ENCODE measurements around the gene PGLYRP4.
A peak's percentile ranks its signal among the peaks of the same experiment; 100 is the strongest.
"Not testable (repeated sequence)": the region's sequence is repeated elsewhere in the genome, so short reads cannot be mapped to it uniquely, and the experiment has no call there.

The PGLYRP4 gene

DNA sequence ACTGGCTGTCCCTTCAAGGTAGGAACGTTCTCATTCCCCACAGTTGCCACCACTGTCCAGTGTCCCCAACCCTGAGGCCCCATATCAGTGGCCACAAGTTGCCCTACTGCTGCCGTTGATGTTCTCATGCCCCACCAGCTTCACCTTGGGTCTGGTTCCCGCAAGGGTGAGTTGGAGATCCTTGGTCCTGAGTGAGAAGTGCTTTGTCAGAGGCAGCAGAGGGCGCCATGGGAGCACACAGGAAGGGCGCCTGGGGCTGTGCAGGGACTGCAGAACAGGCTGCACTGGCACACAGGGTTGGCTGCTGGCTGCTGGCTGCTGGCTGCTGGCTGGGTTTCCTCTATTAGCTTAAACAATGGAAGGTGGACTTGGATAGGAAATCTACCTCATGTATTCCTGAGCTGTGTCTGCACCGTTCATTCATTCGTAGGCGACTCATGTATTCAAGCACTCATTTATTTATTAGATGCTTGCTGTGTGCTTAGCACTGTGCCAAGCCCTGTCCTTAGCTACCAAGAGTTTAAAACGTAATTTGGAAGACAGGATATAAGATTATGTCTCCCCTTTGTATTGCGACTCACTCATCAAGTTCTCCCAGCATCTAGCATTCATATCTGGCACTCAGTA is 6.9 kb upstream of the PGLYRP4 start:
- DNase-seq: peak; percentile 72

DNA sequence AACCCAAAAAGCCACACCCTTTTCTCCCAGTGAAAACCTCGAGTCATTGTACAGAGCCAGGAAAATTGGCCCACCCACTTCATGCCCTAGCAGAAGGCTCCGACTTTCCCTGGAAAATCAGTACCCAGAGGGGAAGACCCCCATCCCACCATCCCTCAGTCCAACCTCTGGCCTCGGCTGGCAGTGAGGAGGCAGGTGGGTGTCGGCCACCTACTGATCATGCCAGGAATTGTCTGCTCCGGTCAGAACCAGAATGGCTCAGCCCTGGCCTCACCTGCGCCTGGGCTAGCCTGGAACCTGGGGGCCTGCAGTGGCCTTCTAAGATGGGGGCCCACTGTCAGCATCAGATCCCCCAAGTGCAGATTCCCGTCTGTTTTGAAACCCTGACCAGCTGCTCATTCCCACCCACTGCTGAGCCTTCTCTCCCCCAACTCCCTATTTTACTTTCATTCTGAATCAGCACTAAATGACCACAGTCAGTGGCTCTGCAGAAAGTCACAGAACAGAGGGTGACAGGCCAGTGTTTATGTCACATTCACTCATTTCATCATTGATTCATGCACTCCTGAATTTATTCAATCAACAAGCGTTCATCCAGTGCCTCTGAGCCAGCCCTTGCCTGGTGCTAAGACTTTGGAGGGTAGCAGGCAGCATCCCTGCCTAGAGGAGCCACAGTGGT is 6.0 kb upstream of the PGLYRP4 start:
- DNase-seq: no peak

DNA sequence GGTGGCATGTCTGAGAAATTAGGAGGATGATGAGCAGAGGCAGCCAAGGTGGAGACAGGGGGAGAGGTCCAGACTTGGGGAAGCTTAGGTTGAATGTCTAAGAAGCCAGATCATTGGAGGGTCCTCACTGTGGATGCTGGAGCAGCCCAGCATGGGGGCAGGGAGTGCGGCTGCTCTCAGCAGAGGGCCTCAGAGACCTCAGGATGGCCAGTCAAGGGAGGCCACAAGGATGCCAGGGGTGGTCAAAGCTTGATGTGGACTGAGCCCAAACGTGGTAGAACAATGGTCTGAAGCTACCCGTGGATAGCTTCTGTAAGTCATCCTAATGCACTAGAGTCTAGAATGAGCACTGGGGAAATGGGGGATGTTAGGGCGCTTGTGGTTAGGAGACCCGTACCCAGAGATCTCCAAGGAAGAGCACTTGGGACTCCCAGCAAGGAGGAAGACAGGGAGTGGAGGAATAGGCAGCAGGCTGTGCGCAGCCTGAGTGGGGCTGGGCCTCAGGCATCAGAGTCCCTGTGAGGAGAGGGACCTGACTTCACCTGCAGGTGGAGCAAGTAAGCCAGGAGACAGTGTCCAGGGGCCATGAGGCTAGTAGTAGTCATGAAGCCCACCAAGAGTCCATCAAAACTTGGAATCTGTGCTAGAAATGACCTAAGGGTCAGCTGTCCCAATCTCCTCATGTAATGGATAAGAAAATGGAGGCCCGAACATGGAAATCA is 4.7 kb upstream of the PGLYRP4 start:
- DNase-seq: no peak

DNA sequence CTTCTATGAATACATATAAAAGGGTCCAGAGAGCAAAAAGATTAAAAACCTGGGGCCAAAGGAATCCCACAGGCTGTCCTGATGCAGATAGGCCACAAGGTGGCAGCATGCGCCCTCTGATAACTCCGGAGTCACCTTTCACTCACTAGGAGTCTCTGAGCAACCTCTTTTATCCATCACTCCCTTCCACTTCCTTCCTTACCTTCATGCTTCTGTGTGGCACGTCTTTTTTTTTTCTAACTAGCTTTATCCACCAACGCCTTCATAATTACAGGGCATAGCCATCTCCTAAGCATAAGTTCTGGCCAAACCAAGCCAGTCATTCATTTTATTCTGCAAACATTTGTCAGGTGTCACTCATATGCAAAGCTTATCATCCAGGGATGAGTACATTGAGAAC is 3.9 kb upstream of the PGLYRP4 start:
- DNase-seq: peak; percentile 27

DNA sequence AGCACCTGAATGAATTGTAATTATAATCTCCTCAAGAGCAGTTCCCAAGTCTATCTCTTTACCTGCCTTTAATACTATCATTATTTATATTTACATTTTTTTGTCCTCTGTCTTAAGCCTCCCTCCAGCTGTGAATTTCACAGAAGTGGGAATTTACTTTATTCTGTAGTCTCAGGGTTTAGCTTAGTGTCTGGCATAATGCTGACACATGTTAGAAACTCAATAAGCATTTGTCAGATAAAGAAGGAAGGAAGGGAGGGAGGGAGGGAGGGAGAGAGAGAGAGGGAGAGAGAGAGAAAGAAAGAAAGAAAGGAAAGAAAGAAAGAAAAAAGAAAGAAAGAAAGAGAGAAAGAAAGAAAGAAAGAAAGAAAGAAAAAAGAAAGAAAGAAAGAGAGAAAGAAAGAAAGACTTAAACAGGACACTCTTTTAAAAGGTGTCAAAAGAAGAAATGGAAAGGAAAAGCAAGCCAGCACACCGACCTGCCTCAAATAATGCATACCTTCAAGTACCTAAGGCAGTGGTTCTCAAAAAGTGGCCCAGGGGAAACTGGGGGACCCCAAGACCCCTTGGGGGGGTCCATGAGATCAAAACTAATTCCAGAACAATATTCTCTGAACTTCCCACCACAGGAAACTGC is 1.8 kb upstream of the PGLYRP4 start:
- DNase-seq: no peak

DNA sequence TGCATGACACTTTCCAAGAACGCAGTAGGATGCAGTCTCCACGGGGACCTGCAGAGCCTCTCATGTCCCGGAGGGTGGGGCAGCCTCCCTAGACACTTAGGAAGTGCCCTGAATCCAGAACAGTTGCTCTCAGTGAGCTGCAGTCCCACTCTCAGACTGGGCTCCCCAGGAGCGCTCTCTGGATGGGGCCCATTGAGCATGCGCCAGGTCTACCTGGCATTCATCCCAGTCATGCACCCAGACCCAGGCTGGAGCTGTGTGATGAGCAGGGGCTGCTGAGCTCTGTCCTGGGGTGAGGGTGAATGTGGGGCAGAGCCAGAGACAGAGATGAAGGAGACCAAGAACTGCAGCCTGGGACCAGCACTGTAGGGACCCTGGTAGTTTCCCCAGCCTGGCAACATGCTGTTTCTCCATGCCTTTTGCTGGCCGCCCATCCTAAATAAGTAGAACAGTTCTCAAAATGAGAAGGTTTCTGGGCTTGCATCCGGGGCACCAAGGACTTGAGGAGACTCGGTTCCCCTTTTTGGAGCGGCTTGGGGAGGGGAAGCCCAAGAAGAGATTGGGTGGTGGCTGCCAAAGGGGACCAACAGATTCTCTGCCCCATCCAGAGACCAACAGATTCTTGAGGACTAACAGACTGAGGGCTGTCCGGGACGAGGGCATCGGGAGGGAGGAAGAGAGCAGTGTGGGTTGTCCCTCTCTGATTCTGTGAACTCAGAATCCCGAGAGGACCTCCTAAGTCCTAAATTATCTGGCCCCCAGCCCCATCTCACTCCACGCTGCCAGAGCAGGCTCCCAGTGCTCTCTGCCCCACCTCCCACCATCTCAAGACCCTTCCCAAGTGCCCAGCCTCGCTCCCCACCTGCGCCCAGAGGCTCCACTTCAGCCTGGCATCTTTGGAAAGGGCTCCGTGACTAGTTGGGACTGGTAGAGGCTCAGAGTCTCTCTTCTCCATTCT is 1.0 kb upstream of the PGLYRP4 start:
- DNase-seq: no peak

DNA sequence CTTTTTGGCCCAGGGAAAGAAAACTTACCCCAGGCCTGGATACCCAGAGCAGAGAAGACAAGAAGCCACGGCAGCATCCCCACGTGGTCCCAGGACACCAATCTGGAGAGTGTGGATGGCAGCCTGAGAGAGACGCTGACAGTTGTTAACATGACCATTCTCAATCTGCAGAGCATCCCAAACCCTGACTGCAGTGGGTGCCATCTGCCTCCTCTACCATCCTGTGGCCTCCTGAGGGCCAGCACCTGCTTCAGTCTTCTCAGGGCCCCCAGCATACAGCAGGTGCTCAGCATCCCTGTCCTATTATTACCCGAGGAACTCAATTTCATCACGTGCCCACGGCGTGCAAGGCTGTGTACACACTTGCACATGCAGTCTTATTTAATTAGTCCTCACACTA is 785 bp downstream of the PGLYRP4 start:
- DNase-seq: no peak

DNA sequence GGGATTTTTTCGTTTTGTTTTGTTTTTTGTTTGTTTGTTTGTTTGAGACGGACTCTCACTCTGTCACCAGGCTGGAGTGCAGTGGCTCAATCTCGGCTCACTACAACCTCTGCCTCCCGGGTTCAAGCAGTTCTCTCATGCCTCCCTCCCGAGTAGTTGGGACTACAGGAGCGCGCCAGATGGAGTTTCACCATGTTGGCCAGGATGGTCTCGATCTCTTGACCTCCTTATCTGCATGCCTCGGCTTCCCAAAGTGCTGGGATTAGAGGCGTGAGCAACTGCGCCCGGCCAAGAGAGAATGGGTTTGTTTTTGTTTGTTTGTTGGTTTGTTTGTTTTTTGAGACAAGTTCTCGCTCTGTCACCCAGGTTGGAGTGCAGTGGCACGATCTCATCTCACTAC is 1.6 kb downstream of the PGLYRP4 start:
- DNase-seq: not testable (repeated sequence)

DNA sequence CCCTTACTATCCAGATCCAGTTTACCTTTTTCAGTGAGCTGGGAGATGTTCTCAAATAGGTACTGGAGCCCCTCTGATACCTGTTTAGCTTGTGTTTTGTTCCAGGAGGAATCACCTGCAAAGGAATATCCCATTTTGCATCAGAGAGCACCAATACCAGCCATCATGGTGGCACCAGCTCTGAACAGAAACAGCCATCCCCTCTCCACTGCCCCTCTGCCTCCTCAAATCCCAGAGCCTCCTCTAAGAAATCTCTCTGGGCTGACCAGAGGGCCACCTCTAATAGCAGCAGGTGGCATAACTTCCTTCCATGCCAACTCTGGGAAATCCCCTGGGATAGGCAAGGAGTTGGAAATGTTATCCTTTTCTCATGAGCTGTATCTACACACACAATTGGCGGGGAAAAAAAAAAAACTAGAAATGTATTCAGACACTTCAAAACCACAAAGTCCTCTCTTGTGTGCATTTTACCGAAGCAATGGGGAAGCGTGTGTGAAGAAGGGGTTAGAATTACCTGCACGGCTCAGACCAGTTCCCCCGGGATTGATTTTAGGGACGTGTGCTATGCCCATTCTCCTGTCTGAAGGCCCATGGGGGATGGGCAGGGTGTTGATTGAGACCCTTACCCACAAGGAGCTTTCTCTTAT is 2.4 kb downstream of the PGLYRP4 start:
- no peak for DNase-seq

DNA sequence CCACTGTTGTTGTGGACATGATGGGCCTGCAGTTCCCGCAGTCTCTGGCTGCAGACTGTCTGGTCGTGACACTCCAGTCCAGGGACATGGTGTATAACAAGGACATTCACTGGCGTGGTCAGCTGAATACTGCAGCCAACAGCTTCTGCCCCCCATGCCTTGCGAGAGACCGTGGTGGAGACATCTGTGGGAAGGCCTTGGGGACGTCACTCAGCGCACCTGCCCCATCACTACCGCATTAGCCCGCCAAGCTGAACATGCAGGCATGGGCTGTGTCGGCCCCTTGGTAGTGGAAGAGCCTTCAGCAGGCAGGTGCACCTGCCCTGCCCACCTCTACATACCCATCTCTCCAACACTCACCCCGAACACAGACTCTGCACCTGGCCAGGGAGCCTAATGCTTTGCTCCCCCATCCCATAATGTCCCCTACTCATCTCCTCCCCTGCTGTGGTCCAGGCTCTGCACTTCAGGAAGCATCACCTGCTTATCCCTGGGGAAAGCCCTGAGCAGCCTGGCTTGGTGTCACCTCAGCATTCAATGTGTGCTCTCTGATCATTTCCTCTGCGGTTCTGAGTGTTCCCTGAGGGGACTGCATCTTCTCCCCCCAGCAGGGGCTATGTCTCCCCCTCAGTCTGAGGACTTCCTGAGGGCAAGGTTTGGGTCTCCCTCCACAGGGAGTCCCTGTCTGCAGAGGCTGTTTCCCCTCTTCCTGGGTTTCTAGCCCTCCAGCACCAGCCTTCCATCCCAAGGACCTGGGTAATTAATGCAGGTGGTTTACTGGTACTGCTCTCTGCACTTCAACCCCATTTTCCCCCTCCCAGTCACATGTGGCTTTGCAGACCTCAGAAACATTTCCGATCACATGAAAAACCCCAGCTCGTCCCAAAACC is 3.2 kb downstream of the PGLYRP4 start:
- no peak for DNase-seq

DNA sequence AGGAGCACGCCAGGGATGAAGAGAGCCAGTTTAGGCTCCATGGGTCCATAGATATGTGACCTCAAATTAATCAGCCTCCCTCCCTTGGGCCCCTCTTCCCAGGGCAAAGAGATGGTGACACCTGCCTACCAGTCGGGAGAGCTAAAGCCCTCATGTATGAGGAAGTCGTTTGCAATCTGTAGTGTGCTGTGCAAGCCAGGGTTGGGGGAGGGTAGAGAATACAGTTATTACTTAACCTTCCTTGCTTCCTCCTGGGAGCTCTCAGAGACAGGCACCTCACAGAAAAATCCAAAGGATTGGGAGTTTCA is 4.0 kb downstream of the PGLYRP4 start:
- DNase-seq: peak; percentile 49

DNA sequence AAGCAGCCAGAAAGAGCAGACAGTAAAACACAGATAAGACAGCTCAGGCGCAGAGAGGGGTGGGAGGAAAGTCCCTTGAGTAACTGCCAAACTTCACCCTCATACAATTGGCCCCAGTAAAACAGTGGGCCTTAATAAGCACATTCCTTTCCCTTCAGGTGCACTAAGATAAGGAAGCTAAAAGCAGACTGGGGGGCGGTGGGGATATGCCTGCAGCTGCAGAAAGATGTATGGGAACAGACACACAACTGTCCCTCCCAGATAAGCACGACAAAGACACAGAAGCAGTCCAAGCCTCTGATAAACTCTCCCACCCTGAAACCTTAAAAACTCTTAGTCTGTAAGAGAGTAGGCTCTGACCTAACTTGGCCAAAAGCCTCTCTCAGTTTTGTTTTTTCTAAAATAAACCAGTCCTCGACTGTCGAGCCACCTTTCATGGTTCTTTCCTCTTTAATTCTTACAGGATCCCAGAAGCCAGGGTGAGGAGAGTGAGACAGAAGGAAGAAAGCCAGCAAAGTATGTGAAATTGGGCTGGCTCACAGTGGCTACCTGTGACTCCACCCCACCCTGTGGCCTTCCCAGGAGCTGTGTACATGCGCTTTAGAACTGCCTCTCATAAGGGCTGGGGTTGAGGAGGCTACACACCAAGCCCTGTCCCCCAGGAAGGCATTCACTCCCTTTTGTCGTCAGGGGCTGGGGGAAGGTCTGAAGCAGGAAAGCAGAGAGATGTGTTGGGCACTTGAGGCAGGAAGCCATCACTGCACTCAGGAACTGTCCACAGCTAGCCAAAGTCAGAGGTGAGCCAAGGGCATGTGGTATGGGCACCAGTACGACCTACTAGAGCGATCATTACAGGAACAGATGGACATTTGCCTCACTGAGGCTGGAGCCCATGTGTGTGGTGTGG is 4.6 kb downstream of the PGLYRP4 start:
- DNase-seq: no peak

DNA sequence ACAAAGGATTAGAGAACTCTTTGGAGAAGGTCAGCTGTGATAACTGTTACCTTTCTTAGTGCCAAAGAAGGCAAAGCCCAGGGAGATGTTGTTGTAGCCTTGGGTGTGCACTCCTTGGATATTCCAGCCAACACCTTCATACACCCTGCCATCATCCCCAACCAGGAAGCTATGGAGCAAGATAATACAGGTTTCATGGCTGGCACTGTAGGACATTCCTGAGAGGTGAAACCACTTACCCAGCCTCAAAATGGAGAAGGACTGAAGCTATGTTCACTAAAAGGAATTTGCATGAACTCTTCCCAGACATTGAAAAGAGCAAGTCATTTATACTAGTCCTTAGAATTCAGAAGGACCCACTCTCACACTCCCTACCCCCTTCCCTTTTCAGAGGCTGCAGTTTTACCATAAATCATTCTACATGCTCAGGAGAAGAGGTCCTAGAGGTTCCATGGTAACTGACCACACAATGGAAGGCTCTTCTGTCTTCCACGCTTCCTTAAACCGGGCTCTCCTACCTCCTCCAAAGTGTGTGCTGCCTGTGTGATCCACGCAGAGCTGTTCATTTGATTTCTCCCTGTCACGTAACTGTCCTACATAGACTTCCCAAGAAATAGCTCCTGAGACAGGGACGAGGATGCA is 5.5 kb downstream of the PGLYRP4 start:
- no peak for DNase-seq

DNA sequence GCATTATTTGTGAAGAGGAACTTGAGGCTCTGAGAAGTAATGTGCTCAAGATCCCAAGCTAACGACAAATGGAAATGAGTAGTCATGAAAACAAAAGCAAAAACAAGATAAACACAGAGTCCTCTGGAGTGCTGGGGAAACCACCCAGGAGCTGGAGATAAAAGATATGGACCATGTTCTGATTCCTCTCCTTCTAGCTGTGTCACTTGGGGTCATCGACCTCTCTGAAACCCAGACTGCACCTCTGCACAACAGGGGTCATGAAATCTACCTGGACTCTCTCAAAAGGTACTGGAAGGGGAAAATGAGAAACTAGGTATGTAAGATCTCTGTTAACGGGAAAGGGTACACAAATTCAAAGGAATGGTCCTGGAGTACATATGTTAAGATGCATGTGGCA is 6.5 kb downstream of the PGLYRP4 start:
- DNase-seq: no peak

DNA sequence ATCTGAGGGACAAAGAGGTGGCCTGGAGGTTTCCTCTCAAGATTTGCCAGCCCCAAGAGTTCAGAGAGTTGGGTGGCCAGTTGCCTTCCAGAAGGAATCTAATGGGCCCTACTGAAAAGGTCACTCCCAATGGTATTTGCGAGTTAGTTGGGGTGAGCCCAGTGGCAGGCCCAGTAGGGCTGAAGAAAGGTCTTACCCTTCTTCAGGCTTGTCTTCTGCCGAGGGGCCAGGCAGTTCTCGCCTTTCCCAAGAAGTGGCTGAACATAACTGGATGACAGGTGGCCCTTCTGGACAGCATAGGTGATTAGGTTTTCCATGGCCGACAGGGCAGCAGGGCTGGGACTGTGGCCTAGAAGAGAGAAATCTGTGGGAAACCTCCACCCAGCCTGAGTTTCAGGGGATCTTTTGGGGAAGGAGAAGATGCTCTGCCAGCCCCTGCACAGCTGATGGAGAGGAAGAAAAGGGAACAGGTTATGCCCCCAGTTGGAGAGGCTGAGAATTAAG is 7.2 kb downstream of the PGLYRP4 start:
- no peak for DNase-seq

DNA sequence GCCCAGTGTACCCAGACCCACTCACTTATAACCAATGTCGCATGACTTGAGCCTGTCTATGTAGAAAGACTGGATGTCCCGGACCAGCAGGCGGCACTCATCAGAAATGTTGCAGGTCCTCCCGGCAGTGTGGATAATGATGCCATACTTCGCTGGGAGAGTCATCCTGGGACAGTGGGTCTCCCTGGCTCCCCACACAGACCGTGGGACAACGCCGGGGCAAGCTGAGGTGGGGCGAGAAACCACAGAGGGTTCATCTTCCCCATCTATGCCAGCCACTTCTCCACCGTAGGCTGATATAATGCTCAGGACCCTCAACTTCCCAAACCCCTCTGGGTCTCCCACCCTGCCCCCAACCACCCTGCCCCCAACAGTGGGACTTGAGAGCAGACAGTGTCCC is 8.3 kb downstream of the PGLYRP4 start:
- no peak for DNase-seq

DNA sequence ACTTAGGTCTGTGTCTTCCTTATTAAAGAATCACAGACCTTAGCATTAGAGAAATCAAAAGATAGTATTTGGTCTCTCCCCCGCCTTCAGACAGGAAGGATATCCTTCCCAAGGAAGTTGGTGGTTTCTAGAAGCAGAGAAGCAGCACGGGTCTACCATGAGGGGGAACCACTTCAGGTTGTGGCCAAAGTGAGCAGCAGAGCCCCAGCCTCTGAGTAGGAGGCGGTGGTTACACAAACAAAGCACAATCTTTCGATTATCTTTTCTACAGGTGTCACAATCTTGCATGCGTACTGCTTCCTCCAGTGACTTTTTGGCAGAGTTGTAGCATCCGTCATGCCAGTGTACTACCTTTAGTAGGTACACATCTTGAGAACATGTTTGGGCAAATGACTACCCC is 8.8 kb downstream of the PGLYRP4 start:
- DNase-seq: no peak

DNA sequence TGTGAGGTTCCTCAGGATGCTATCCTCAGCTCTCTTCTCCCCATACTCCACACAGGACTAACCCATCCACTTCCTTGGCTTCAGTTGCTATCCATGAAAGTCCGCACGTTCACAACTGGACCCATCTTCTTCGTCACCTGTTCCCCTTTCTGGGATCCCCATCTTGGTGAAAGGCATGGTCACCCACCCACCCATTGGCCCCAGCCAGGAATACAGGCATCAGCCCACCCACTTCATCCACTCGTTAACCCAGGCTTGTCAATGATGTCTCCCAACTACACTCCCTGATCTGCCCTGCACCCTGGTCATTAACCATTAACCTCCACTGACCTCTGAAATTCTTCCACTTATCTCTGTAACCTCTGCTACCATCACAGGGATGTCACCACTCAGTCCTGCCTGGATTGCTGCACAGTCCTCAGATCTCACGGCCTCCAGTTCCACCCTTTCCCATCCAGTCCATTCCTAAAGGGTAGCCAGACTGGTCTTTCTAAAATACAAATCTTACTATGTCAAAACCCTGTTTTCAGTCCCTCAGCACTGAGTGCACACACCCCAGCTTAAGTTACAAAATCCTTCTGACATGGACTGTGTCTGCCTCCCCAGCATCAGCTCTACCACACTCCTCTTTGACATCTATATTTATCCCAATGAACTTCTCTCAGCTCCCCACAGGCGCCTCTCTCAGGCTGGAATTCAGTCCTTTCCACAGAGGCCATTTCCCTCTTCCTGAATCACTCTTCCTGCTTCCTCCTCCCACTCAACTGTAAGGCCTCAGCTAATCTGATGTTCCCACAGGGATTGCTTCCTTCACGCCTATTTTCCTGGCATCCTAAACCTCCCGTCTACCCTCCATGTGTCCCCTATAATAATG is 10.4 kb downstream of the PGLYRP4 start:
- DNase-seq: no peak

Measured in GDM1 (cell line).